Measurements from ENCODE around the gene RARA. TPM values are rescaled to one million over a fixed set of nuclear protein-coding genes. Genes with fewer than 3 reads are reported as not detected.
A peak's percentile ranks its signal among the peaks of the same experiment; 100 is the strongest.

Gene RARA
- total RNA-seq, 1 experiment from 2014 or later = 21.8 TPM

DNA sequence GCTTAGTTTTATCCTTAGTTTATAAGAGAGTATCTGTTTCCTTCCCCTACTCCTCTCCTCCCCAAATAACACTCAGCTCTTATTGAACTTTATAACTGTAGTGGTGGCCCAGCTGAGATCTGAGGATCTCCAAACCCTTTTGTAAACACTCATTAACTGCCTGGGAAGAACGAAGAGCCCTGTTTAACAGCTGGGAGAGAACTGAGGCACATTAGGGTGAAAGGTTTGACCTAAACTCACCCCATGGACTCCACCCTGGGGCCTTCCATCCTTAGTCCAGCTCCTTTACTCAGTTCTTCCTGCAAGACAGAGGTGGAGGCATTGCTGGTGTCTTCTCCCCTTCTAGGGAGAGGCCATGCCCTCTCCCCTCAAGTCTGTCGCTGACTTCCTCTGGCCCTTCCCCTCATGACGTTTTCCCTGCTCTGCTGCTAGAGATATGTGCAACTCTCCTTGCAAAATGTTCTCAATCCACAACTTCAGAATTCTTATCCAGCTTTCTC, 1.2 kb upstream of the RARA start:
- BruUV-seq (replicated peaks) = no TSS peak

DNA sequence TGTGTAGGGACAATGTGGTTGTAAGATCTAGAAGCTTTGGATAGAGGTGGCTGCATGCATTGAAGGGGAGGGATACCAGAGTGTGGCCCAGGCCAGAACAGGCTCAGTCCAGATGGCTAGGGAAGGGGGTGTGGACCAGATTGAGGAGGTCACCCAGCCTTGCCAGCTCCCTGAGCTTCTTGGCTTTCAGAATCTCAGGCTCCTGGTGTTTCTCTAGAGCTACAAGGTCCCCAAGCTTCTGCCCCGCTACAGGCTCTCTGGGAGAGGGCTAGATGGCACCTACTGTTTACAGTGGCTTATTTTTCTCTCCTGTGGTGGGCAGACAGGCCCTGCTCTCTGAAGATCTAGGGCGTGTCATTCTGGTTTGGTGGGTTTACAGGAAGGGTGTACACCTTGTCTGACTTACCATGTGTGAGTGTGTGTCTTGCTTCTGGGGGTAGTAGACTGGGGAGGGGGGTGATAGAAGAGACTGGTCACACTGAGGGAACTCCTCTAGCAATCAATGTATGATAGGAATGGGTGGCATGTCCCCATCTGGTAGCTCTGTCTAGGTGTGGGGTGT, 1.1 kb downstream of the RARA start:
- Histone ChIP-seq H3K79me2 (ENCODE audit: low read depth) (no peaks in the 10 kb centered on the region), H3K4me3 (peak overlapping the region; percentile 60), H3K9me3 (ENCODE audit: insufficient read depth, low read depth) (no peaks in the 10 kb centered on the region), H3K27me3 (ENCODE audit: insufficient read depth, low read depth) (no peaks in the 10 kb centered on the region), H3K9me2 (ENCODE audit: insufficient read depth) (no peaks in the 10 kb centered on the region), H3K4me2 (peak overlapping the region; percentile 89), H3K36me3 (ENCODE audit: low read depth) (no peaks in the 10 kb centered on the region), H3K4me1 (replicated peaks; ENCODE audit: insufficient read depth) (peaks cover 92% of the 10 kb centered on the region), H3K27ac (peak overlapping the region; percentile 76), H3F3A (ENCODE audit: insufficient read depth, low read depth) (peaks cover 61% of the 10 kb centered on the region), H4K20me1 (ENCODE audit: insufficient read depth) (no peaks in the 10 kb centered on the region), H2AFZ (no peak overlapping the region)
- DNase-seq = no peak
- no peak for TF ChIP-seq EZH2 (IDR thresholded peaks at IDR 0.05; ENCODE audit: low read depth)
- TF ChIP-seq, protein P1, sequence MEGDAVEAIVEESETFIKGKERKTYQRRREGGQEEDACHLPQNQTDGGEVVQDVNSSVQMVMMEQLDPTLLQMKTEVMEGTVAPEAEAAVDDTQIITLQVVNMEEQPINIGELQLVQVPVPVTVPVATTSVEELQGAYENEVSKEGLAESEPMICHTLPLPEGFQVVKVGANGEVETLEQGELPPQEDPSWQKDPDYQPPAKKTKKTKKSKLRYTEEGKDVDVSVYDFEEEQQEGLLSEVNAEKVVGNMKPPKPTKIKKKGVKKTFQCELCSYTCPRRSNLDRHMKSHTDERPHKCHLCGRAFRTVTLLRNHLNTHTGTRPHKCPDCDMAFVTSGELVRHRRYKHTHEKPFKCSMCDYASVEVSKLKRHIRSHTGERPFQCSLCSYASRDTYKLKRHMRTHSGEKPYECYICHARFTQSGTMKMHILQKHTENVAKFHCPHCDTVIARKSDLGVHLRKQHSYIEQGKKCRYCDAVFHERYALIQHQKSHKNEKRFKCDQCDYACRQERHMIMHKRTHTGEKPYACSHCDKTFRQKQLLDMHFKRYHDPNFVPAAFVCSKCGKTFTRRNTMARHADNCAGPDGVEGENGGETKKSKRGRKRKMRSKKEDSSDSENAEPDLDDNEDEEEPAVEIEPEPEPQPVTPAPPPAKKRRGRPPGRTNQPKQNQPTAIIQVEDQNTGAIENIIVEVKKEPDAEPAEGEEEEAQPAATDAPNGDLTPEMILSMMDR (conservative IDR thresholded peaks at IDR 0.05) = no peak
- ChIA-PET CTCF (no interaction called here), POLR2A (ENCODE audit: unreplicated experiment) (interaction anchor here (0.7 kb wide), 1 partner anchor 160 kb away, joined by 3 read pairs; no protein-coding TSS in a partner anchor)
- intact Hi-C loops (cut with micrococcal nuclease; ENCODE audit: unreplicated experiment) = loop anchor here (2.0 to 10.0 kb wide), 3 partner anchors 31 to 285 kb away; partner anchors contain the start of gene TOP2A
- BruUV-seq (replicated peaks) = no TSS peak

More for the DNA sequence above, 1.2 kb upstream of the RARA start:
- Histone ChIP-seq H3K79me2 (ENCODE audit: low read depth) (no peaks in the 10 kb centered on the region), H3K36me3 (ENCODE audit: low read depth) (no peaks in the 10 kb centered on the region), H2AFZ (no peak overlapping the region), H3K27ac (no peak overlapping the region), H3K9me3 (ENCODE audit: insufficient read depth, low read depth) (no peaks in the 10 kb centered on the region), H3K4me3 (no peak overlapping the region), H3K4me1 (replicated peaks; ENCODE audit: insufficient read depth) (peaks cover 90% of the 10 kb centered on the region), H3F3A (ENCODE audit: insufficient read depth, low read depth) (peaks cover 55% of the 10 kb centered on the region), H3K9me2 (ENCODE audit: insufficient read depth) (no peaks in the 10 kb centered on the region), H3K4me2 (peak overlapping the region; percentile 89; the same call in 1 of the 2 replicates), H4K20me1 (ENCODE audit: insufficient read depth) (no peaks in the 10 kb centered on the region), H3K27me3 (ENCODE audit: insufficient read depth, low read depth) (no peaks in the 10 kb centered on the region)
- TF ChIP-seq EZH2 (IDR thresholded peaks at IDR 0.05; ENCODE audit: low read depth) = no peak
- TF ChIP-seq, protein P1 (conservative IDR thresholded peaks at IDR 0.05) = no peak
- ChIA-PET CTCF (interaction anchor here (0.6 kb wide), 1 partner anchor 20 kb away, joined by 5 read pairs; no protein-coding TSS in a partner anchor), POLR2A (ENCODE audit: unreplicated experiment) (interaction anchor here (0.6 to 0.7 kb wide), 2 partner anchors 8 to 232 kb away, joined by 3 to 6 read pairs; no protein-coding TSS in a partner anchor)
- intact Hi-C loops (cut with micrococcal nuclease; ENCODE audit: unreplicated experiment) = no loop called here
- no peak for DNase-seq

DNA sequence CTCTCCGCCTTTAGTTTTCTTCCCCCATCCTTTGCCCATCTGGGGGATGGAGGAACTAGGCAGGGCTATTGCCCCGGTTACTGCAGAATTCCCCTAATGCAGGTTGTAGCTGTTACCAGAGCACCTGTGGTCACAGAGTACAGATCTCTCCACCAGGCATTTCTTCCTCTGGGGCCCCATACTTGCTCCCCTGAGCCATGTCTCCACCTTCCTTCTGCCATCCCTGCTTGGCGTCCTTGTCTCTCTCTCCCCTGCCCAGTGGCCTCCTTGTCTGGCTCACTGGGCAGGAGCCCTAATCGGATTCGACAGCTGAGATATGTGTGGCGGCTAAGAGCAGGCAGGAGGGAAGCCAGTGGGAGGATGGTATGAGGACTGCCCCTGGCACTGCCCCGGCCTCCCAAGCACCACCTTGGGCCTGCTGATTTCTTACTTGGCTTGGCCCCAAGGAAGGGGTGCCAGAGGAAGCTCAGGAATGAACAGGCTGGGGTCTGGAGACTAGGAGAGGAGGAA, 2.0 kb downstream of the RARA start:
- Histone ChIP-seq H3K4me2 (peak overlapping the region; percentile 89), H3K4me1 (replicated peaks; ENCODE audit: insufficient read depth) (peaks cover 95% of the 10 kb centered on the region), H2AFZ (no peak overlapping the region), H3K4me3 (peak overlapping the region; percentile 60; the same call in 1 of the 2 replicates), H3K27ac (peak overlapping the region; percentile 76), H3K36me3 (ENCODE audit: low read depth) (no peaks in the 10 kb centered on the region), H3K9me3 (ENCODE audit: insufficient read depth, low read depth) (no peaks in the 10 kb centered on the region), H3K79me2 (ENCODE audit: low read depth) (no peaks in the 10 kb centered on the region), H3K9me2 (ENCODE audit: insufficient read depth) (no peaks in the 10 kb centered on the region), H4K20me1 (ENCODE audit: insufficient read depth) (no peaks in the 10 kb centered on the region), H3F3A (ENCODE audit: insufficient read depth, low read depth) (peaks cover 65% of the 10 kb centered on the region), H3K27me3 (ENCODE audit: insufficient read depth, low read depth) (no peaks in the 10 kb centered on the region)
- ChIA-PET POLR2A (ENCODE audit: unreplicated experiment) (interaction anchor here (0.6 kb wide), 2 partner anchors 35 to 102 kb away, joined by 3 to 5 read pairs; no protein-coding TSS in a partner anchor), CTCF (no interaction called here)
- intact Hi-C loops (cut with micrococcal nuclease; ENCODE audit: unreplicated experiment) = loop anchor here (2.0 to 10.0 kb wide), 3 partner anchors 30 to 286 kb away; partner anchors contain the start of gene TOP2A
- DNase-seq = peak in 1 of 2 experiments; percentile 45
- BruUV-seq (replicated peaks) = no TSS peak
- TF ChIP-seq EZH2 (IDR thresholded peaks at IDR 0.05; ENCODE audit: low read depth) = no peak
- TF ChIP-seq, protein P1 (conservative IDR thresholded peaks at IDR 0.05) = no peak

Measured in PC-9 (cell line).